ENCODE results near the gene SYT1.
"Not testable (repeated sequence)": the region's sequence is repeated elsewhere in the genome, so short reads cannot be mapped to it uniquely, and the experiment has no call there.

The SYT1 gene

DNA sequence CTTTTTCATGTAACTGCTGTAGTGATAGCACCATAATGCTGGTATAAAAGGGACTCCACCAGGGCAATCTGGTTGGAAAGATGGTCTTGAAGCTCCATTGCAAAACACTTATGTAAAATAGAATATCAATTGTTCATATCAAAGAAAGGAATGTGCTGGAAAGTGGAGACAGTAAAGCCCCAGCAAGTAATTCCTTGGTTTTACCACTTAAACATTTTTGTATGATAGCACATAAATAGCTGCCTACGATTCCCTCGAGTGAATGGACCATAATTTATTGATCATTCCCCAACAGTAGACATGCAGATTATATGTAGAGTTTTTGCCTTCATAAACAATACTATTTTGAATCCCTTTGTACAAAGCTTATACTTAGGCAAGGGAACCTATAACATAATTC is 550.7 kb downstream of the SYT1 start:
- no peak for DNase-seq

DNA sequence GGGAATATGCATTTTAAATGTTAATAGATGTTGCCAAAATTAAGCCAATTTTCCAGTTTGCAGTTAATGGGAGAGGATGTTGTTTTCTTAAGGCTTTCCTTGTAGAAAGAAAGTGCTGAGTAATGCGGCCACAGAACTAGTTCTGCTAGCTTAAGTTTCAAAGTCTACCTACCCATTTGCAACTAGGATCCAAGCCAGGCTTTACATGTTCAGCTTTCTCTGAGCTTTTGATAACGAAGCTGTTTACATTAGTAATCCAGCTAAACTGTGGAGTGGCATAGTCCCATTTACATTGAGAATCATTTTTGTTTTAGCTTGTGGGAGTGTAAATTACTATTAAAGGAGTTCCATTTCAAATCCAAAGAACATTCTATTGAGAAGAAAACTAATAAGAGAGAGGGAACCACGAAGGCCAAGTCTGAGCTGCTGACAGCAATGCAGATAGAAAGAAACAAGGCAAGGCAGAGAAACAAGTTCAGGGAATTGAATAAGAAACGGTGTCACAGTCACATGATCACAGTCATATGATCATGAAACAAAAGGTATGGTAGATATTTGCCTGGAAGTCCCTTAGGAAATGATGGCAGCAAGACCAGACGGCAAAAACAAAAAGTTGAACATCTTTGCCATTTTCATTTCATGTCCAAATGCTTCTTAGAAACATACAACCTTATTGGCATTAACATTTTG is 551.3 kb downstream of the SYT1 start:
- no peak for DNase-seq

DNA sequence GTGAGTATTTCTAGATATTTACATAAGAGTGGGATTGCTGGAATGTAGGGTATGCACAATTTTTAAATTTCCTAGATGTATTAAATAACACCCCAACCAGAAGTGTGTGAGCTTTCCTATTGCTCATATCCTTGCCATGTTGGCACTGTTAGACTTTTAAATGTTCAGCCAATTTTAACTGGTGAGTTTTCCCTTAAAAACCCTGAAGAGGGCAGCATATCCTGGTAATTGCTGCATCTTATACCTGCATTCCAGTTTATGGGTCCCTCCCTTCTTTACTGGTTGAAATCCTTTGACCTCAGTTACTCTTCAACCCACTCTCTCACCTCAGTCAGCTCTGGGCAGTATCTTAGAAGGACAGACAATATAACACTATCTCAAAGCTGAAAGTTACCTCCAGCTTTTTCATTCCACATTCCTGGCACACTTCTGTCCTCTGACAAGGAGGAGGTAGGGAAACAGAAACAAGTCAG is 555.6 kb downstream of the SYT1 start:
- DNase-seq = no peak

DNA sequence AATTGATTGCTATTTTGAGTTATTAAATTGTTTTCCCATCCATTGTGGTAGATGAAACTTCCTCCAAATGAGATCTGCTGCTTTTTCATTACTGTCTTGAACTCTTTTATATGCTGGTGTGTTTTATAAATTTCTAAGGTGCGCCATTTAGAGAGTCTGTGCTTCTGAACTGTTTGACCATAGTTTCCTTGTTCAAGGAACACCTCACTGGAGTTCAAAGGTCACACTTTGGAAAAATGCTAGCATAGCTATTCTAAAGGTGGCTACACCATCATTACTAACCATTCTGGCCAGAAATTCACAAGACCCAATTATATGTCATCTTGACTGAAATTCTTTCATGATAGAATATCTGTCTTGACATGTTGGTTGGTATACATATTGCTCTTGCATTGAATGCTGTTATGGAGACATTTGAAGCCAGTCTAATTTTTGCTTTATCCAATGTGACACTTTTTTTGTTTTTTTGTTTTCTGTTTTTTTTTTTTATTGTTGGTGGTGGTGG is 556.7 kb downstream of the SYT1 start:
- DNase-seq = no peak

DNA sequence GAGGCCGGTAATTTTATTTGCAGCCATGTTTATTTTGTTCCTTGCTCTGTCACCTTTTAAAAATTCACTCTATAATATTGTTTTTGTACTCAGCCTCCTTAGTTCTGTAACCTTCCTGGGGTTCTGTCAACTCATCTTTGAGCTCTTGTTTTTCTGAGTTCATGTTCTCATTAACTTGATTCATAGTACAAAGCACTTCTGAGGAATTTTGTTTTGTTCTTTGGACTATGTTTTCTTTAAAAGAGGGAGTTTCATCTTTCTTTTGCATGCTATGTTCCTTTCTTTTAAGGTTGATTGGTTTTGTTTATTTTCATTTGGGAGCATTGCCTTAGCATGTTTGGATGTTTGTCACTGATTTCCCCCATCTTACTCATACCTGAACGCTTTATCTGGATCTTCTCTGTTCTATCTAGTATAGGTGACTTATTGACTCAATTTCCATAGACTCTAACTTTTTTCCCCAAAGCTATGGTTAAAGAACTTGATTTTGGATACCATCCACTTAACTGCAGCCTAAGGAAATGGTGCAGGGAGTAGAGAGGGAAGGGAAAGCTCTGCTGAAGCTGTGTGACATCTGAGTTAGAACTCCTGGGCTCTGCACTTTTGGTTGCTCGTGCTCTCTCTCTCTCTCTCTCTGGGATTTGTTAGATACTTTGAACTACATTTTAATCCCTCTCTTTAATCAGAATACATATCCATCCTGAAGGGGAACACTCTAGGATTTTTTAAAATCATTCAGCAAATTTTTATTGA is 557.7 kb downstream of the SYT1 start:
- DNase-seq = no peak

DNA sequence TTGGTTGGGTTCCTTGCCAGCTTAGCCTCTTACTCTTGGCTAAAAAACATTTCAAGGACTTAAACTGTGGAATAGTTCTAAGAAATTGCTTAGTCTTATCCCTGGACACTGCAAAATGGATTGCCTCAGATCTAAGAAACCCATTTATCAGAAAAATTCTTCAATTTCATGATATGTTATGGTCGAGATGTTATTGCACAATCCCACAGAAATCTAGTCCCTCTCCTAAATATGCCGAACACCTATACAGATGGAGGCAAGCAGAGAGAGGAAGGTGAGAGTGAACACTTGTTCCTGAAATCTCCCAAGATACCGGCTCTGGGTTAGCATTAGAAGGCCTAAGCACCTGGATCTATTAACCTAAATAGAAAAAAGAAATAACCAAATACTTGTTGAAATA is 559.0 kb downstream of the SYT1 start:
- DNase-seq = no peak

DNA sequence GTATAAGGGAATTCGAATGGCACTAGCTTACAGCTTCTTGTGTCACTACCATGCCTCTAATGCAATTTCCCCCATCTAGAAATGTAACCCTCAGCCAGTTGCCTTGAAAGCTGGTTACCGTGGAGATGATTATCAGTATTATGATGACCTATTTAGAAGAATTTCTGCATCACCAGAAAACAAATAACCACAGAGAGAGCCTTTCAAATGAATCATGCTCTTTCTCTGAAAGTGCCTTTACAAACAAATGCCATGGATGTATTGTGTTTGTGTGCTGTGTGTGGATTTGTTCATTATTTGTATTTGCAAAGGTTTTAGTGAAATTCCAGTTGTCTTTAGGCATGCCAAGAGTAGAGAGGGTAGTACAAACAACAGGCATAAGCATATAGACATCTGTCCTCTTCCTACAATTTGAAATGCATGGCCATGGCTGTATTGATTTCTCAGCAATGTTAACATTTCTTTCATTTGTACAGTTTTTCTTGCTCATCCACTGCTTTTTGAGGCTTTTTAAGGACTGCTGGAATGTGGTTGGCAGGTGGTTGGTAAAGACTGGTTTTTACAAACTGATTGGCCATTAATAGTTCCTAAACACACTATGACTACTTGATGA is 559.6 kb downstream of the SYT1 start:
- no peak for DNase-seq

DNA sequence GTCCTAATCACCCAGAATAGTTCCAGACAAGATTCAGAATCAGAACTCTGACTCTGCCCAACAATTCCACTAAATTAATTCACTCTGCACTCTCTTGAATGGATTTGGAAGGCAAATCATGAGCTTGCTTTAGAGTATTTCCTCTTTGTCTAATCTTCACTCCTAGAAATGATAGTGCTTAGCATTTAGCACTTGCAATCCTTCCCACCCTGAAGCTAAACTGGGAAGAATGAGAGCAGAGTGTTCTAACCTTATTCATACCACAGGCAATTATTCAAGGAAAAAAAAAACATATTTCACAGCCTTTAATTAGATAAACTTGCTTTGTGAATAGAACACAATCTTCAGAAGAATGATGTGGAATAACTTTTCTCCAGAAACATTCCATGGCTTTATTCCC is 561.5 kb downstream of the SYT1 start:
- DNase-seq = no peak

DNA sequence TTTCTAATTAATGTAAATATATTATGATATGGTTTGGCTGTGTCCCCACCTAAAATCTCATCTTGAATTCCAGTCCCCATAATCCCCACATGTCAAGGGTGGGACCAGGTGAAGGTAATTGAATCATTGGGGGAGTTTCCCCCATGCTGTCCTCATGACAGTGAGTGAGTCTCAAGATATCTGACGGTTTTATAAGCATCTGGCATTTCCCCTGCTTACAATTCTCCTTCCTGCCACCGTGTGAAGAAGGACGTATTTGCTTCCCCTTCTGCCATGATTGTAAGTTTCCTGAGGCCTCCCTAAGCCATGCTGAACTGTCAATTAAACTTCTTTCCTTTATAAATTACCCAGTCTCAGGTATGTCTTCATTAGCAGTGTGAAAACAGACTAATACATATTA is 562.2 kb downstream of the SYT1 start:
- DNase-seq = not testable (repeated sequence)

DNA sequence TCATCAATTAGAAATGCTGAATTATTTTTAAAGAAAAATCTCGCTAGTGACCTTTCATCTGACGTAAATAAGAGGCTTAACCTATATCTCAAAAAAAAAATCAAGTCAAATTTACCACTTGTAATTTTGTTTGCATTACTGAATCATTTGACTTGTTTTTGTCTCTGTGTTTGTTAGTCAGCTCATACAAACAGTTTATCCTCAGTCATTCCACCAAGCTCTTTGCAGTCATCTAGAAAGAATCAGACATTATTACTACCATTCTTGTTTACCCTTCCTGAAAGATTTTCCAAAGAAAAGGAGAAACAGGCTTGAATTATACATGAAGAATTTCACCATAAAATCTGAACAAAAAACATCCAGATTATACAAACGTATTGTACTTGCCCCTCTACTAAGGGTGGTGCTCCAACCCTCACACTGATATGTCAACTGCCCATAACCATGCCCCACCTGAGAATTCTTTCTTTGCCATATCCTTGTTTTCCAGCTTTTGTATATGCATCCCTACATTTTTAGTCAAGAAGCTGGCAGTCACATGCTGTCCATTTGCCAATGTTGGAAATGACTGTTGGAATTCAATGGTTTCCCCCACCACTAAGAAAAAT is 569.0 kb downstream of the SYT1 start:
- no peak for DNase-seq

DNA sequence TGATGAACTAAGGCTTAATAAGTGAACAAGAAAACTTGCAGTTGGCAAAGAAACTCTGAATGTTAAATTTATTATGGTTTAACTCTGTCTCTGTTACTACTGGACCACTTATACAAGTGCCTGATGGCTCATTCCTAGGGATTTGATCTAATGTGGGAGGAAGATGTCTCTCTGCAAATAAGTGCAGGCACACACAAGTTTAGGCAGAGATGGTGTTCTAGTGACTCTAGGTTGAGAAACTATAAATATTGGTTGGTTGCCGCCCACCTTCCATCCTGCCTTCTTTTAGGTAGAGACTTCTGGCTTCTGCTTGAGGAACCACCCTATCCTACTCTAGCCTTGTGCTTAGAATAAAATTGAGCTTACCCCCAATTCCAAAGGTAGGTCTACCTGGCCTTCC is 570.0 kb downstream of the SYT1 start:
- no peak for DNase-seq

DNA sequence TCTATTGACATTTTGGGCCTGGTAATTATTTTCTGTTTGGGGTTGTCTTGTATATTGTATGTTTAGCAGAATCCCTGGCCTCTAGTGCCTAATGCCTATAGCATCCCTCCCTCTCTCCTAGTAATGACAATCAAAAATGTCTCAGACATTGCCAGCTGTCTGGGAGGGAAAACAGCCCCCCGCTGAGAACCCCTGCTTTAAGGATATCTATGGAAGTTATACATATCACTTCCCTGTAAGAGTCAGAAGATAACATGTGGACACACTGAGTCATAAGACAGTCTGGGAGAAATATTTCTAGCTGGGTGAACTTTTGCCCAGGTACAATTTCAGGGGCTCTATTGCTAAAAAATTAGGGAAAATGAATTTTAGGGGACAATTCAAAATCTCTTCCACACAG is 571.2 kb downstream of the SYT1 start:
- no peak for DNase-seq

DNA sequence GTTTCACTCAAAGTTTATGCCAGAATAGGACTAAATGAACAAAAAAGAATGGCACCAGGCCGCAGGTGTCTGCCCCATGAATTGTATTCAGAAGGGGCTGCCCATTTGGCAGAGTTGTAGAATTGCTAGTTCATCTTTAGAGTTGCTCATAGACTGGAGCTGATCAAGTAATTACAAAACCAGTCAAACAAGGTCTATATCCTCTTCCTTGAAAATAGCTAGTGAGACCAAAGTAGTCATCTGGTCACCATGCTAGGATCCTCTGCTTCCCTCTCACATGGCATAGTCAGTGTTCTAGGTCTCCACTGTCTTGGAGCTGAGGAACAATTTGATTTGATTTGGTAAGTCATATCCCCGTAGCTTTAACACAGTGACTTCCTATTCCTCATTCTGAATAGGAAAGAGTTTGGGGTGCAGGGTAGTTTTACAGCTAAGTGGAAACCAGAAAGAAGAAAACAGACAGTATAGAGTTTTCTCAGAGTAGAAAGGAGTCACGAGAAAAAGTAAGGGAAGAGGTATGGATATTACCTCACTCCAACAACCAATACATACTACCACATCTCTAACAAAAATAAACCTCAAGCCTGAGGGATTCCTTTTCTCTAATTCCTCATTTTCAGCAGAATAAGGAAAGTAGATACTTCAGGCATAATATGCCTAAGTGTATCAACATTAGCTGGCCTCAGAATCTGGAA is 574.1 kb downstream of the SYT1 start:
- no peak for DNase-seq

DNA sequence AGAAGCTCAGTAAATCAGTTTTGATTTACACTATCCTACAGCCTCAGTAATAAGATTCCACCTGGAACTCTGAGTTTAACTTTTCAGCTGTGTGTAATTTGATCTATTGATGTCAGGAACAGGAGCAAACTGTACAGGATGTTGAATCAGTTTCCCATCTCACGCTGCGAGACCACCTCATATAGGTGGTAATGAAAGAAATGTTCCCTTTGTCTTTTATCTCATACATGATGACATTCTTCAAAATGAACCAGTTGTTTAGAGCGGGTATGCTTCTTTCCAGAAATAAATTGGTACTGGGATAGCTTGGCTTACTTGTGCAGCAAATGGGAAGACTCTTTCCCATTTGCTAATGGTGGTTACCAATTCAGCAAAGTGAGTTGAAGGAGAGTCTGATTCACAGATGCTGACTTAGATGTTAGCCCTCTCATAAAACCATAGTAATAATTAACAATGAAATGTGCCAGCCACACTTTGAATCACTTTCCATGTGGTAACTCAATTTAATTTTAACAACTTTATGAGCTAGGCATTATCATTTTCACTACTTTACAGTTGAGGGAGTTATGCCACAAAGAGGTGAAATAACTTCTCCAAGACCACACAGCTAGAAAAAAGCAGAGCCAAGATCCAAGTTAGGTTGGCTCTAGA is 574.7 kb downstream of the SYT1 start:
- no peak for DNase-seq

DNA sequence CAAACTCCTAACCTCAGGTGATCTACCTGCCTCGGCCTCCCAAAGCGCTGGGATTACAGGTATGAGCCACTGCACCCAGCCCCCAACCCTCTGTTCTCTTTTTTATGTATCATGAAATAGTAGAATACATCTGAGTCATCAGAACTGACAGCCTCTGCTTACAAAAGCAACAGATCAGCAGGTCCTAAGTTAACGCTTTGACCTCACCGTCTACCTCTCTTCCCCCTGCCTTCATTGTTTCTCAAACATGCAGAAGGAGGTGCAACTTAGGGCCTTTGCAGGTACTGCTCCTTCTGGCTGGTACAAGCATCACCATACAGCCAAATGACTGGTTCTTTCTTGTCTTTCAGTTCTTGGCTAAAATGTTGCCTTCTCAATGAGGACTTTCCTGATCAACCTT is 577.0 kb downstream of the SYT1 start:
- no peak for DNase-seq

DNA sequence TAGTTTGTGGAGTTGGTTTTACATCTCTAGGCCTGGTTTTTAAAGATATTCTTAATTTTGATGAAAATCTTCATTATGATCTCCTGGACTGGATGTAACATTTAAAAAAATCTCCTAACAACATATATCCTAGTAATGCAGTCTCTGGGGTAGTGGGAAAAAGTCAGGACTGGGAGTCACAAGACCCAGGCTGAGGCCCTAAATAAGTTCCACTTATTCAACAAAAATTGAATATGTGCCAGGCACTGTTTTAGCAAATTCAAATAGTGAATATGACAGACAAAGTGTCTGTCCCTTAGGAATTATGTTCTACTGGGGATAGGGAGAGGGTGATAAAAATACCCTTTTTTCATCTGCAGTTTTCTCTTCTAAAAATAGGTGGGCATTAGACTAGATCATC is 577.8 kb downstream of the SYT1 start:
- no peak for DNase-seq

DNA sequence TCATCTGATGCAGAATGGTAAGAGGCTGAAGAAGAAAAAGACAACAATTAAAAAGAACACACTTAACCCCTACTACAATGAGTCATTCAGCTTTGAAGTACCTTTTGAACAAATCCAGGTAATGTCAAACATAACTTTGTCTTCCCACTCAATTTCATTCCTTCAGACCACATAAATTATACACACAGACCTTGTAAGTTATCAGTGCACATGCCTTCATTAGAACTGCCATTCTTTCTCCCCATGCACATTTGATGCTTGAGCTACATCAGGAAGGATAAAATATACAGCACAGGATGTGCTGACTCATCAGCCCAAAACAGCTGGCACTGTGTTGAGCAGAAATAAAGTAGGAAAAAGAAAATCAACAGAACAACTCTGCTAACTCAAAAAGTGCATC is 579.5 kb downstream of the SYT1 start:
- DNase-seq = no peak

DNA sequence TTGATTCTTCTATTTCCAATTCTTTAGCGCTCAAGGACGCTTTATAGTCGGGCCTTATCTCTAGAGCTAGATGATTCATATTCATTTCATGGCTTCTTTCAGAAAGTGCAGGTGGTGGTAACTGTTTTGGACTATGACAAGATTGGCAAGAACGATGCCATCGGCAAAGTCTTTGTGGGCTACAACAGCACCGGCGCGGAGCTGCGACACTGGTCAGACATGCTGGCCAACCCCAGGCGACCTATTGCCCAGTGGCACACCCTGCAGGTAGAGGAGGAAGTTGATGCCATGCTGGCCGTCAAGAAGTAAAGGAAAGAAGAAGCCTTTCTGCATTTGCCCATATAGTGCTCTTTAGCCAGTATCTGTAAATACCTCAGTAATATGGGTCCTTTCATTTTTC is 584.2 kb downstream of the SYT1 start:
- no peak for DNase-seq

DNA sequence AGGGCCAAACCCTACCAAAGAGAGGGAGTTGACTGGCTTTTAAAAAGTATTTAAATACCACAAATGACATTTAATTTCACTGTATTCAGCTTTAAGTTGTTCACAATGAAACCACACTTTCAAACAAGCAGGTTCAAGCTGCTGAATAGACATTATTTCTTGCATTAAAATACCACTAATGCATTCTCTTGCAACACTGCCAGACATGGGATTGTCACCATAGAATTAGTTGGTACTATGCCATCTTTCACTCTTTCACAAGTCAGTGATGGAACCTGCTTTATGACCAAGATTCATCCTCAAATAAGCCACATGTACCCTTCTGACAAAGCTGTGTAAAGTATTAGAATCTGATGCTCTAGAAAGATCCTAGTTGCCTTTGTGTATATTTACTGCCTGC is 586.8 kb downstream of the SYT1 start:
- no peak for DNase-seq

DNA sequence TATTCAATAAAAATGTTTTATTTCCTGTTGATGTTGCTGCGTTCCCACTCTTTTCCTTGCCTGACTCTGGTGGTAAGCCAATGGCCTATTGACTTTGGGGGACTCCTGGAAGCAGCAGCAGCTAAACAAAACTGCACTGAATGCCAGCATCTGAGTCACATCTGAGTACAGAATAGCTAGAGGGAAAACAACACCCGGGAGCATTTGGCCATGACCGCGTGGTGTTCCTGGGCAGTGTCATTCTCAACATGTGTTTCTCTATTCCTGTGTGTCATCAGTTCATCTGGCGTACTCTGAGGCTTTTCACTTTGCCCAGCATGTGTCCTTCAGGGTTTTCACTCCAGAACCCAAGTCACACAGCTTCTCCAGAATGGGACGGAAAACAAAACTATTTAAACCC is 587.4 kb downstream of the SYT1 start:
- no peak for DNase-seq

DNA sequence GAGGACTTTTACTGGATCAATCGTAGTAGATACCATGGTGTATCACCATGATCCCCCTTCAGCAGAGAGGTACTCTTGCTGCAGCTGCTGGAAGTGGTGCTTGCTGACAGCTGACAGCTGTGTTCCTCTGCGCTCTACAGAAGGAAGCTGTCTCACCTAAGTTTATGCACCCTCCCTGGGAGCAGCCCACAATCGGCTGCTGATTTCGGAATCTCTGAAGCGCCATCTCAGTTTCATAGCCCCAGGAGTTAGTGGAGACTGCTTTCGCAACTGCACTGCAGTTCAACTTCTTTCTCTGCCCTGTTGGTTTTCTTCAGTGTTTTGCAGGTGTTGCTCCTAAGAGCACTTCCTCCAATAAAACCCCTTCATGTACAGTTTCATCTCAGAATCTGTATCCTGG is 588.3 kb downstream of the SYT1 start:
- DNase-seq = no peak

DNA sequence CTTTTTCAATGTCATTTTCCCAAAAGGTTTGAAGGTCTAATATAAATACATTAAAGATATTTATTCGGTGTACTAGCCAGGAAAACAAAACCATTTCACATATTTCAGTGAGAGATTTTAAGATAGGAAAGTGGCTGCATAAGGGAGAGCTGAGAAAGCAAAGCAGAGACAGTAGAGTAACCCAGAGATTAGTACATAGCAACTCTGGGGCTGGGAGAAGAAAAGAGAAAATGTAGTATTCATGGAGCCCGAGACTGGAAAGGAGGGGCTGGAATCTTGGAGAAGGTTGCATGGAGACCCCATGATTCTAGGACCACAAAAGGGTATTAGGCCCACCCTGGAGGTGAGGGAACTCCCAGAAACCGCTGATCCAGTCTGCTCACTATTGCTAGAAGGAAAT is 589.2 kb downstream of the SYT1 start:
- no peak for DNase-seq
